ENCODE data around the gene FADS3. TPM values are rescaled to one million over a fixed set of nuclear protein-coding genes. Genes with fewer than 3 reads are reported as not detected.

FADS3 gene
- total and polyA plus RNA-seq, 9 donors, result 10.6 to 85.8 (median 41.3) TPM

DNA sequence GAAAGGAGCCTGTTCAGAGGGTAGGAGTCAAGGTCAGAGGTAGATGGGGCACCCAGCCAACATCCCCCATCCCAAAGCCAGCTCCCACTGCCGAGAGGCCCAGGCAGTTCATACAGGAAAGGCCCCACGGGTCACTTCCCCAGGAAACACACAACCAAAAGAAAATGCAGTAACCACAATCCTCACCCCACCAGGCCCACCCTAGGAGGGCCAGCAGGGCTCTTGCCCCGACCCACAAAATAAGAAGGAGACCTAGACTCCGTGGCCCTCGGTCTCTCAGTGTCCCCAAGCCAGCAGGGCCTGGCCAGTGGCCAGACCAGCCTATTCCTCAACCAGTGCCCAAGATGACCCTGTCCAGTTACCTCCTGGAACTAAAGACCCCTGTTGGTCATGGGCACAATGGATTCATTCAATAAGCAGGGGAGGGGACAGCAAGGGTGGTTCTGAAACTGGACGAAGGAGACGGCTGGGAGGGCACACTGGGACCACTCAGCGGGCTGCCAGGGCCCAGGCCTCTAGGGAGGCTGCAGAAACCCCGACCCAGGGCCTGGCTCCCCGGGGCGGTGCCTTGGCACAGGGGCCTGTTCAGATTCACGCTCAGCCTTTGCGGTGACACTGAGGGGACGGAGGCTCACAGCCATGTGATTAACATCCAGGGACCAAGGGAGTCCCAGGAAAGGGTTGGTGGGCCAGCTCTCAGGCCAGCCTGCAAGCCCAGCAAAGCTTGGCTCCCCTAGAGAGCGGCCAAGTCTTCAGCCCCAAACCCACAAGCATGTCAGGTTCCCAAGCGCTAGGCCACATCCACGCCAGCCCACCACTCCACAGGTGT lies 20.6 kb upstream of the FADS3 start:
- Histone ChIP-seq H3K36me3 (no peaks in the 10 kb centered on the region), H3K9me3 (no peaks in the 10 kb centered on the region), H3K27ac (peak overlapping the region; percentile 26 to 71), H3K4me3 (no peak overlapping the region), H3K27me3 (no peaks in the 10 kb centered on the region), H3K4me1 (ENCODE audit: insufficient read depth) (peaks cover 46% of the 10 kb centered on the region)
- WGBS, 3 donors, result 61 to 65% (median 62%) methylated on average over 17 of the region's 17 CpGs
- TF ChIP-seq EP300 (IDR thresholded peaks at IDR 0.05), result no peak
- TF ChIP-seq, protein P1, sequence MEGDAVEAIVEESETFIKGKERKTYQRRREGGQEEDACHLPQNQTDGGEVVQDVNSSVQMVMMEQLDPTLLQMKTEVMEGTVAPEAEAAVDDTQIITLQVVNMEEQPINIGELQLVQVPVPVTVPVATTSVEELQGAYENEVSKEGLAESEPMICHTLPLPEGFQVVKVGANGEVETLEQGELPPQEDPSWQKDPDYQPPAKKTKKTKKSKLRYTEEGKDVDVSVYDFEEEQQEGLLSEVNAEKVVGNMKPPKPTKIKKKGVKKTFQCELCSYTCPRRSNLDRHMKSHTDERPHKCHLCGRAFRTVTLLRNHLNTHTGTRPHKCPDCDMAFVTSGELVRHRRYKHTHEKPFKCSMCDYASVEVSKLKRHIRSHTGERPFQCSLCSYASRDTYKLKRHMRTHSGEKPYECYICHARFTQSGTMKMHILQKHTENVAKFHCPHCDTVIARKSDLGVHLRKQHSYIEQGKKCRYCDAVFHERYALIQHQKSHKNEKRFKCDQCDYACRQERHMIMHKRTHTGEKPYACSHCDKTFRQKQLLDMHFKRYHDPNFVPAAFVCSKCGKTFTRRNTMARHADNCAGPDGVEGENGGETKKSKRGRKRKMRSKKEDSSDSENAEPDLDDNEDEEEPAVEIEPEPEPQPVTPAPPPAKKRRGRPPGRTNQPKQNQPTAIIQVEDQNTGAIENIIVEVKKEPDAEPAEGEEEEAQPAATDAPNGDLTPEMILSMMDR (IDR thresholded peaks at IDR 0.05), result no peak
- TF ChIP-seq POLR2A (IDR thresholded peaks at IDR 0.05), result no peak
- DNase-seq, result peak; percentile 67 to 88 (median 74)
- intact Hi-C loops (cut with DNase I), result no loop called here

DNA sequence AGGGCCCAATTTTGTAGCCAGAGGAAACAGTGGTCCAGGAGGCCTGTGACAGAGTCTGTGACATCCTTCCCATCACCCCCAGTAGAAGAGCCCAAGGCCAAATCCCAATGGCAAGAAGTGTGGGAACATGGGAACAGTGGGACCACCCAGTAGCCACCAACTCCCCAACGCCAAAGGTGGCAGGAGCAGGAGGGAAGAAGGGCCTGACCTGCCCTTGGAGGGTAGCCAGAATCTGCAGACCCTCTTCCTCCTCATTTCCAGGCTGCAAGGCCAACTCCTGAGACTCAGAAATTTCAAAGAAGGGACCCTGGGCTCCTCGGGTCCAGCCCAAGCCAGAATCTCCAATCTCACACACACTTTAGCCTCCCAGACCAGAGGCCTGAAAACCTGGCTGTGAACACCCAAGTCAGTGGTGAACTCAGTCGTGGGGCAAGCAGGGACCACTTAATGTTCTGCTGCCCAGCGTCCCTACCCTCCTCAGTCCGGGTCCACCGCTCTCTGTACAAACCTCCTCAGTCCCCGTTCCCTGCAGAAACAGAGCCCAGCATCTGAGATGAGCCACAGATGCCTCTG lies 19.9 kb upstream of the FADS3 start:
- intact Hi-C loops (cut with DNase I), result no loop called here
- DNase-seq, result peak in 1 of 5 donors; percentile 26
- TF ChIP-seq POLR2A (IDR thresholded peaks at IDR 0.05), result no peak
- TF ChIP-seq, protein P1 (IDR thresholded peaks at IDR 0.05), result no peak
- TF ChIP-seq EP300 (IDR thresholded peaks at IDR 0.05), result no peak
- Histone ChIP-seq H3K9me3 (no peaks in the 10 kb centered on the region), H3K4me3 (no peak overlapping the region), H3K36me3 (no peaks in the 10 kb centered on the region), H3K27ac (peak overlapping the region; percentile 26 to 71), H3K4me1 (ENCODE audit: insufficient read depth) (peaks cover 46% of the 10 kb centered on the region), H3K27me3 (no peaks in the 10 kb centered on the region)
- WGBS, 3 donors, result 25 to 42% (median 32%) methylated on average over 7 of the region's 7 CpGs

DNA sequence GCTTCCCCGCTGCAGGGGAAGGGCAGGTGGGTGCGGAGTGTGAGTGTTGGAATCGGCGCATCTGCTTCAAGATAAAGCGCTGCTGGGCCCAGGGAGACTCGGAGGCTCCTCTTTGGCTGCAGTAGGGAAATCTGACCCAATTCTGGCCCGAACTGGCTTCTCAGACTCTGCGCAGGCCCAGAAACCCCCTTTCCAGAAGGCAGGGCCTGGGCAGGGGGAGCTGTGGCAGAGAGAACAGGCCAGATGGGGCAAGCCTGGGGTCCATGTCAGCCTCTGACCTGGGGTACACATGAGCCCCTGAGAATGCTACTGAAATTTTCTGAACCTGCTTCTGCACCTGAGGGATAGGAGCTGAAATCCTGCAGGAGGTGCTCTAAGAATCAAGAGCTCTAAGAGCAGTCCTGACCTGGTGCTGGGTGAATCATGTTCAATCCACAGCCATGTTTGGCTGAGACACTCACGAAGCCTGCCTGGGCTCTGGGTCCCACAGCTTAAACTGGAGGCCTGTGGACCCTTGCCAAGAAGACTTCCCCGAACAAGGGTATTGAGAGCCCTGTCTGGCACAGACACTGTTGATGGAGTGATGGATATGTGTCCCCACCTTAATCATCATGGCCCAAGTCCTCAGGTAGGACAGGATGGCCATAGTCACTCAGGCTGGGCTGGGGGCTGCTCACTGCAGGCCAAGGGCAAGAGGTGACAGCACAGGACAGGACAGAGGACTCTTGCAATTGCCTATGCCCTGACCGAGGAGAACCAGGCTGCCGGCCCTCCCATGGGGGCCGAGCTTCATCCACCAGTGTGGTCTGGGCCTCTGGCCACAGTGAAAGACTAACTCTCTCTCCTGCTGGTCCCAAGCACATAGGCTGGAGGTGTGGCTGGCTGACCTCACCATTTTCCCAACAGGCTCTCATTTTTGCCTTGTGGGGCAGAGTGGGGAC lies 19.1 kb upstream of the FADS3 start:
- WGBS, 3 donors, result 57 to 60% (median 58%) methylated on average over 13 of the region's 13 CpGs
- DNase-seq, result peak; percentile 42 to 58 (median 48)
- Histone ChIP-seq H3K4me1 (ENCODE audit: insufficient read depth) (peaks cover 44% of the 10 kb centered on the region), H3K27ac (peak overlapping the region; percentile 26 to 71), H3K27me3 (no peaks in the 10 kb centered on the region), H3K4me3 (no peak overlapping the region), H3K9me3 (no peaks in the 10 kb centered on the region), H3K36me3 (no peaks in the 10 kb centered on the region)
- intact Hi-C loops (cut with DNase I), result no loop called here
- TF ChIP-seq, protein P1 (IDR thresholded peaks at IDR 0.05), result no peak
- TF ChIP-seq POLR2A (IDR thresholded peaks at IDR 0.05), result no peak

DNA sequence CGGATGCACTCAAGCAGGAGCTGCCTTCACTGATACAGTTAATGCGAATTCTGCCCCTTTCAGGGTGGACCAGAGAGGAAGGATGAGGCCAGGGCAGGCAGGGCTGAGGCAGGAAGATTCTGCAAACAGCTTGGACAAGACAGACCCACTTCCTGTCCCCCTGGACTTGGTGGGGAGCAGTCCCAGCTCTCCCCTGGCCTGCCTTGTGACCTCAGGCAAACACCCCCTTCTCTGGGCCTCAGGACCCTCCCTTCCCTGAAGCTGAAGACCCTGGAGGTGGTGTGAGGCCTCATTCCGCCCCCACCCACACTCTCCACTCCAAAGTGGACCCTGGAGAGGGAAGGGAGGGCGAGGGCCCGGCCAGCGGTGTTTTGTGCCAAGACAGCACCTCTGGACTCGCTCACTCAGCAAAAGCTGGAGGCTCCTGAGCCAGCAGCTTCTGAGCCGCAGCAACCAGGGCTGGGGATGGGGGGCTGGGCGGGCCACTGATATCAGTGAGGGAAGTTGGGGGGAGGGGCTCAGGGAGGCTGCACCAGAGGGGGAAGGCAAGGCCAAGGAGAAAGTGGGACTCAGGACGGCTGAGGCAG lies 17.5 kb upstream of the FADS3 start:
- no peaks in the 10 kb centered on the region for H3K36me3 ChIP-seq
- H3K4me3 ChIP-seq, result no peak overlapping the region
- intact Hi-C loops (cut with DNase I), result no loop called here
- H3K27ac ChIP-seq, result peak overlapping the region; percentile 34 to 71
- 21 to 36% (median 22%) methylated on average over 10 of the region's 10 CpGs for WGBS, 3 donors
- no peaks in the 10 kb centered on the region for H3K9me3 ChIP-seq
- TF ChIP-seq EP300 (IDR thresholded peaks at IDR 0.05) (no peak), POLR2A (IDR thresholded peaks at IDR 0.05) (no peak)
- TF ChIP-seq, protein P1 (IDR thresholded peaks at IDR 0.05), result no peak
- no peaks in the 10 kb centered on the region for H3K27me3 ChIP-seq
- peak; percentile 69 to 90 (median 89) for DNase-seq
- peaks cover 43% of the 10 kb centered on the region for H3K4me1 ChIP-seq (ENCODE audit: insufficient read depth)

All from ovary (tissue), 9 donors.